ENCODE results near the gene HTRA3. TPM values are rescaled to one million over a fixed set of nuclear protein-coding genes. Genes with fewer than 3 reads are reported as not detected.

HTRA3 gene
- total and polyA plus RNA-seq, 7 donors: 7.2 to 26.4 (median 14.0) TPM

GRCh38 chr4:8230033-8230432, 39.5 kb upstream of the HTRA3 start:
- Histone ChIP-seq H3K4me1 (peaks cover 13% of the 10 kb centered on the region), H3K36me3 (ENCODE audit: insufficient read depth in 1 of 2, low read depth in 1 of 2) (peaks cover 0 to 7% of the 10 kb centered on the region in 2 donors), H3K9me3 (no peaks in the 10 kb centered on the region), H3K27ac (no peak overlapping the region), H3K4me3 (no peak overlapping the region), H3K27me3 (ENCODE audit: insufficient read depth in 3 of 3, low read length in 2 of 3) (no peaks in the 10 kb centered on the region)
- intact Hi-C loops (cut with DNase I): no loop called here
- DNase-seq (no peak), ATAC-seq (no peak)
- no peak for TF ChIP-seq CTCF (IDR thresholded peaks at IDR 0.05)
- WGBS, 3 donors: 96 to 97% (median 97%) methylated on average over 11 of the region's 11 CpGs

- H3K27ac ChIP-seq: no peak overlapping the region
- DNase-seq (no peak), ATAC-seq (no peak)
- WGBS, 3 donors: 95 to 98% (median 95%) methylated on average over 10 of the region's 10 CpGs
- no peaks in the 10 kb centered on the region for H3K9me3 ChIP-seq
- TF ChIP-seq CTCF (IDR thresholded peaks at IDR 0.05): no peak
- H3K27me3 ChIP-seq (ENCODE audit: insufficient read depth in 3 of 3, low read length in 2 of 3): no peaks in the 10 kb centered on the region
- peaks cover 13% of the 10 kb centered on the region for H3K4me1 ChIP-seq
- peaks cover 0 to 11% of the 10 kb centered on the region in 2 donors for H3K36me3 ChIP-seq (ENCODE audit: insufficient read depth in 1 of 2, low read depth in 1 of 2)
- intact Hi-C loops (cut with DNase I): no loop called here
- no peak overlapping the region for H3K4me3 ChIP-seq
Observed at GRCh38 chr4:8230891-8231290, 38.7 kb upstream of the HTRA3 start.

GRCh38 chr4:8231551-8232049, 38.0 kb upstream of the HTRA3 start:
- WGBS, 3 donors: 81 to 95% (median 92%) methylated on average over 21 of the region's 21 CpGs
- no peaks in the 10 kb centered on the region for H3K27me3 ChIP-seq (ENCODE audit: insufficient read depth in 3 of 3, low read length in 2 of 3)
- H3K4me1 ChIP-seq: peaks cover 13% of the 10 kb centered on the region
- no peak overlapping the region for H3K4me3 ChIP-seq
- no peaks in the 10 kb centered on the region for H3K9me3 ChIP-seq
- H3K36me3 ChIP-seq (ENCODE audit: insufficient read depth in 1 of 2, low read depth in 1 of 2): peaks cover 0 to 16% of the 10 kb centered on the region in 2 donors
- intact Hi-C loops (cut with DNase I): no loop called here
- no peak for TF ChIP-seq CTCF (IDR thresholded peaks at IDR 0.05)
- ATAC-seq (no peak), DNase-seq (peak in 1 of 2 donors; percentile 41)
- no peak overlapping the region for H3K27ac ChIP-seq

GRCh38 chr4:8232748-8233147, 36.8 kb upstream of the HTRA3 start:
- Histone ChIP-seq H3K4me1 (peaks cover 13% of the 10 kb centered on the region), H3K9me3 (no peaks in the 10 kb centered on the region), H3K36me3 (ENCODE audit: insufficient read depth in 1 of 2, low read depth in 1 of 2) (peaks cover 0 to 17% of the 10 kb centered on the region in 2 donors), H3K27me3 (ENCODE audit: insufficient read depth in 3 of 3, low read length in 2 of 3) (no peaks in the 10 kb centered on the region), H3K4me3 (no peak overlapping the region), H3K27ac (no peak overlapping the region)
- TF ChIP-seq CTCF (IDR thresholded peaks at IDR 0.05): no peak
- ATAC-seq (no peak), DNase-seq (no peak)
- intact Hi-C loops (cut with DNase I): no loop called here
- 94 to 98% (median 96%) methylated on average over 11 of the region's 11 CpGs for WGBS, 3 donors

Data from psoas muscle (tissue), 8 donors.